Nasal cavity respiratory epithelium epithelial cell of viscerocranial mucosa (primary cell): ENCODE measurements around the gene PTGR2. TPM values are rescaled to one million over a fixed set of nuclear protein-coding genes. Genes with fewer than 3 reads are reported as not detected.

ENCODE experiments used
- total RNA-seq: library from RNA; depleted of rRNA; stranded (reverse); fragments of >200 nt; gene quantifications from 2 replicates; pipeline ENCODE4 v1.2.3, GENCODE V29; 2014

Gene PTGR2
- total RNA-seq, result 6.5 and 9.0 TPM in 2 replicates

DNA sequence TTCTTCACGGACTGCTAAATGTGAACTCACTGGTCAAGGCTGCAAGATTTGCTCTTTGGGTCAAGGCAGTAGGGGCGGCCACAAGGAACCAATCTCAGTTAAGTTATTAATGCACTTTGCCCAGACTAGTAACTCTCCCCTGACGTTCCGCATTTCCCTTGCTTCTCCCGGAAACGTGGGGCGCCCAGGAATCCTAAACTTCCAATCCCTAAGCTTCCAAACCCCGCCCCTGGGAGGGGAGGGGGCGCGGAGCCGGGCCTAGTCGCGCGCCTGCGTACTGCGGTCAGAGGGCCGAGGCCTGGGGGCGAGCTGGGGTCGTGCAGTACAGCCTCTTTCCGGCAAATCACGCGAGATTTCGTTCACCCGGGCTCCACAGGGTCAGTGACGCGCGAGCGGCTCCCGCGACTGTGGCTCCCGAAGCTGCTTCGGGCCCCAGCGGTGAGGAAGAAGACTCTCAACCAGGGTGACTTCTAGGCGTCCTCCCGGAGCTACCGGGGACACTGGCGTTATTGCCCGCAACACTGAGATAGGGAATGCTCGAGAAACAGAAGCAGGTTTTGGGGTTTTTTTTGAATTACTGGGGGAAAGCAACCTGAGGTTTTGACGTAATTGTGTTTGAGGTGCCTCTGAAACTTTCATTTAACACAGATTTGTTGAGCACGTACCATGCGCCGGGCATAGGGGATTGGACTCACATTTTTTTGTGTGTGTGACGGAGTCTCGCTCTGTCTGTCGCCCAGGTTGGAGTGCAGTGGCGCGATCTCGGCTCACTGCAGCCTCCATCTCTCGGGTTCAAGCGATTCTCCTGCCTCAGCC, at the start of gene PTGR2:
Gene PTGR2 (plus strand): TSS at position 265 of the 816 bp plus-strand sequence. CDS start 7,032 bp downstream, outside the sequence.

DNA sequence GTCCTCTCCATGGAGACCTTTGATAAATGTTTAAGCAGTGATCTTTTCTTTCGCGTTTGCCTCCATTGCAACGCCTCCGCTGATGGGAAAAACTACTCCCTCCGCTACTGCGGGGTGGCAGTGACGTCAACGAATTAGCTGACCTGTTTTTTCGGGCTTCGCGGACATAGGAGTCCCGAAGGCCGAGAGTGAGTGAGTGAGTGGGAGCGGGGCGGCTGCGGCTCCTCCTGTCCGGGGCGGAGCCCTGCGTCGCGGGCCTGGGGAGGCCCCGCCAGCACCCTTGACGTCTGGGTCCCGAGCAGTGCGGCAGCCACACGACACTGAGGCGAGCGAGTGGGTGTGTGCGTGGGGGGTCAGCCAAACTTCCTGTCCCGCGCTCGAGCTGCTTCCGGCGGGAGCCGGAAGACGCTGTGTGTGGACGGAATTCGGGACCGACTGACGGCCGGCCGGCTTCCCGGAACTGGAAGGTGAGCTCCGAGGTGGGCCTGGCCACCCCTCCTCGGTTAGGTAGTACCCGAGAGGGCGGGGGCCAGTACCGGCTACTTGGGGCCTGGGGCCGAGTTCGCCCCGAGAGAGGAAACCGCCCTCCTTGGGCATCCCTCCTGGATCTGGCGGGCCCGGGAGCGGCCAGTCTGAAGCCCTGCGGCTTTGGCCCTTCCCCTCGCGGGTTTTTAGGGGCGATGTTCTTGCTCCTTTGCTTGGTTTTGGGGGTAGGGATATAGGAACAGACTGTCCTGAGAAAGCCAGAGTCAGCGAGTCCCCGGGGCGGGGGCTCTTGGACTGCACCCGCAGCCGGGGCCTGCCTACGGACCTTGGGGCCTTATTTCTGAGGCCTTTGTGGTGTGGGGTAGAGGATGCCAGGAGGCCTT, 35.1 kb downstream of the PTGR2 start, which contains the start of gene ZNF410:
Gene ZNF410 (plus strand): TSS at position 411 of the 869 bp plus-strand sequence. CDS start 5,317 bp downstream, outside the sequence.

Other genes with a start within 250 kb of the PTGR2 start
- gene ACOT6, start 239.3 kb upstream of the PTGR2 start, total RNA-seq, result not detected in 2 replicates
- 9.0 and 9.2 TPM in 2 replicates for gene DNAL1, start 206.8 kb upstream of the PTGR2 start, total RNA-seq
- 8.2 and 18.7 TPM in 2 replicates for gene PNMA1, start 137.4 kb upstream of the PTGR2 start, total RNA-seq
- gene ZNF410, start 35.0 kb downstream of the PTGR2 start, total RNA-seq, result 74.5 and 171 TPM in 2 replicates
- 2.1 and 2.8 TPM in 2 replicates for gene FAM161B, start 98.3 kb downstream of the PTGR2 start, total RNA-seq
- gene COQ6, start 98.5 kb downstream of the PTGR2 start, total RNA-seq, result 13.5 and 15.4 TPM in 2 replicates
- gene ENTPD5, start 167.5 kb downstream of the PTGR2 start, total RNA-seq, result 17.4 and 21.1 TPM in 2 replicates
- 1.7 and 2.9 TPM in 2 replicates for gene BBOF1, start 167.5 kb downstream of the PTGR2 start, total RNA-seq
- gene ALDH6A1, start 232.6 kb downstream of the PTGR2 start, total RNA-seq, result 16.9 and 29.4 TPM in 2 replicates
- gene LIN52, start 233.1 kb downstream of the PTGR2 start, total RNA-seq, result 6.4 and 16.4 TPM in 2 replicates